HG03196 (cell line): ENCODE measurements around the gene DUS1L.

ENCODE experiments used
- ATAC-seq: cut with Tn5 transposase; IDR thresholded peaks from one replicate; pipeline ENCODE4 v1.9.1; 2021; ENCODE audit not compliant: unreplicated experiment

DUS1L gene

DNA sequence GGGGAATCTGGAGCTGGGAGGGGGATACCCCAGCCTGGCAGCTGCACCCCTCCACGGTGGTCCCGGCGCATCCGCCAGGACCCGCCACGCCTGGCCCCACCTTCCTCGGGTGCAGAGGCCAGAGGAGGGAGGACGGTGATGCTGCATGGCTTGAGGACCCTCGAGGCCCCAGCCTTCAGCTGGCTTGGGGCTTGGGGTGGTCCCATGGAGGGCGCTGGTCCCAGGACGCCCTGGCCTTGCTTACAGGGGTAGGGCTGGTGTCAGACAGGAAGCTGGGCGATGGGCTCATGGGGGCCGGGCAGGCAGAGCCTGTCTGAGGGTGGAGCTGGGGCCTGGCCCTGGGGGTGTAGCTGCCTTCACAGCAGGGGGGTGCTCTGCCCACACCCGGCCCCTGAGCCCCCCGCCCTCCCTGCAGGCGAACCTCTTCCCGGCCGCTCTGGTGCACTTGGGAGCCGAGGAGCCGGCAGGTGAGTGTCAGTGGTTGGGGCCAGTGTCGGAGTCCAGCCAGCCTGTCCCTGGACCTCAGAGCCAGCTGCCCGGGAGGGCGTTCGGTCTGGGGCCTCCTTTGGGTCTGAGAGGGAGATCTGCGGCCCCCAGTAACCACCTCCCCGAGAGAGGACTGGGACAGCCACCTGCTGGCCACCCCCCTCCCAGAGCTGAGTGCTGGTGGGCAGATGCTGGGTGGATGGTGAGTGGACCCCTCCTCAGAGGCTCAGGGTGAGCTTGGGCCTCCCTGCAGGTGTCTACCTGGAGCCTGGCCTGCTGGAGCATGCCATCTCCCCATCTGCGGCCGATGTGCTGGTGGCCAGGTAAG is 49.3 kb downstream of the DUS1L start:
- no peak for ATAC-seq

- ATAC-seq, result no peak
These were observed 50.2 kb downstream of the DUS1L start for GRCh38 chr17:82015311-82015971.

GRCh38 chr17:82014971-82015310 is 50.7 kb downstream of the DUS1L start:
- no peak for ATAC-seq

DNA sequence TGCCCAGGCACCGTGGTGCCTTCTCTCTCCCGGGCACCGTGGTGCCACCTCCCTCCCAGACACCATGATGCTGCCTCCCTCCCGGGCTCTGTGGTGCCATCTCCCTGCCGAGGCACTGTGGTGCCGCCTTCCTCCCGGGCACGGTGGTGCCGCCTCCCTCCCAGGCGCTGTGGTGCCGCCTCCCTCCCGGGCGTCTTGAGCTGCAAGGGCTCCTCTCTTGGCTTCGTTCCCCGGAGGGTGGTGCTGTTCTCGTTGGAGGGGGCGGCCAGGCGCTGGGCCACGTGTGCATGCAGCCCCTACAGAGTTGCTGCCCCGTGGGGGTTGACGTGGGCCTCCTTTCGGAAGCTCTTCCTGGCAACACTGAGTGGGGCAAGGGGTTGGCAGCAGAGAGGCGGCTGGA is 51.2 kb downstream of the DUS1L start:
- no peak for ATAC-seq

DNA sequence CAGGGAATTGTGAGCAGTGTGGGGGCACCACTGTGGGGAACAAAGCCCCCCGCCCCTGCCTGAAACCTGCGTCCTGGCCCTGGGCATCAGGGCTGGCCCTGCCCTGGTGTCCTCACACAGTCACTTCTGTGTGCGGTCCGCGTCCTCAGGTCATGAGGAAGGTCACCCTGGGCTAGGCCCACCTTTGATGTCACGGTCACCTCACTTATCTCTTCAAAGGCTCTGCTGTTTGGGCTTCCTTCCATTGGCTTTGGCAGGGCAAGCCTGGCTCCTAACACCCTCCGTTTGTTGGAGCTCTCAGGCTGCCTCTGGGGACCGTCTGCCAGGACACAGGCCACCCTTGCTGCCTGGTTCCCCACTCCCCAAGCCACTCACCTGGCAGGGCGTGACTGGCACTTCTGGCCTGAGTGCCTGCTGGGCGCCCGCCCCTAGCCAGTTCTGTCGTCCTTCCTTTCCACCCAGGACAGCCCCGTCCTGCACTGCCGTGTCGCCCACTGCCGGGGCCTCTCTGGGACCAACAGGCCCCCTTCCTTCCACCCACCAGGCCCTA is 51.8 kb downstream of the DUS1L start:
- no peak for ATAC-seq

DNA sequence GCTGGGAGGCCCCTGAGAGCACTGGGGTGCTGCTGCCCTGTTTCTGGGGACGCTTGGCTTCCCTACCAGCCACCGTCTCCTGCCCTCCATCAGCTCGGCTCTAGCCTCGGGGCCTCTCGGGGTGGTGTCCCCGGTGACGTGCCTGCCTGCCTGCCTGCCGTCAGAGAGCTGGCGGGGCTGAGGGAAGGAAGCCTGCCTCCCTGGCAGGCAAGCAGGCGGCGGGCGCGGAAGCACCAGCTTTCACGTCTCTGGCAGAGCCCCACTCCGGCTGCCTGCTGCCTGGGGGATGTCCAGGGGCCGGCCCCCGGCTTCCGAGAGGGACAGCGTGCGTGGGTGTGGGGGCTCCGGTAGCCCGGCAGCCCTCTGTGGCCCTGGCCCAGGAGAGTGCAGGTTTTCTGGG is 52.3 kb downstream of the DUS1L start:
- ATAC-seq, result no peak

DNA sequence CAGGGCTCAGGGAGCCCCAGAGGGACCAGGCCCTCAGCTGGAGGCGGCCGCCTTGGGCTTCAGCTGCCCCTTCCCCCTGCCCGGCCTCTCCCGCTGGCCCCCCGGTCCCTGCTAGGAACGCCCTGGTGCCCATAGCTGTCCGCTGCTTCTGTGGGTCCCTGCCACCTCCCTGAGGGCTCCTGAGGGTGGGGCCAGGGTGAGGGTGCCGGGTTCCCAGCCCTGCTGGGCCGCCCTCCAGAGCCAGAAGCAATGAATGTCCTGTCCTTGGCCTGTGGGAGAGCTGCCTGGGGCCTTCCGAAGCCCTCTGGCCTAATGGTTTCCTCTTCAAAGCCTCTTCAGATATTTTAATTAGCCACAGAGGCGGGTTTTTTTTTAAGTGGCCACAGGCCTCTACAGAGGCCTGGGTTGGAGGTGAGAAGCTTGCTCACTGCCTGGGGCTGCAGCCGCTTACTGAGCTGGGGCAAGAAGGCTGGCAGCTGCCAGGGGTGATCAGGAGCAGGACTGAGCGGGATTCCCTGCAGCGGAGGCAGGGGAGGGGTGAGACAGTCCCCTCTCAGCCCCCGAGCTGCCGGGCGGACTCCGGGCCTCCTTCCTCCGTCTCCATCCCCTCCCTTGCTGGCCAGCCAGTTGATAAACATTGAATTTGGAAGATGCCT is 52.8 kb downstream of the DUS1L start:
- no peak for ATAC-seq

GRCh38 chr17:82012261-82012639 is 53.4 kb downstream of the DUS1L start:
- ATAC-seq, result no peak

DNA sequence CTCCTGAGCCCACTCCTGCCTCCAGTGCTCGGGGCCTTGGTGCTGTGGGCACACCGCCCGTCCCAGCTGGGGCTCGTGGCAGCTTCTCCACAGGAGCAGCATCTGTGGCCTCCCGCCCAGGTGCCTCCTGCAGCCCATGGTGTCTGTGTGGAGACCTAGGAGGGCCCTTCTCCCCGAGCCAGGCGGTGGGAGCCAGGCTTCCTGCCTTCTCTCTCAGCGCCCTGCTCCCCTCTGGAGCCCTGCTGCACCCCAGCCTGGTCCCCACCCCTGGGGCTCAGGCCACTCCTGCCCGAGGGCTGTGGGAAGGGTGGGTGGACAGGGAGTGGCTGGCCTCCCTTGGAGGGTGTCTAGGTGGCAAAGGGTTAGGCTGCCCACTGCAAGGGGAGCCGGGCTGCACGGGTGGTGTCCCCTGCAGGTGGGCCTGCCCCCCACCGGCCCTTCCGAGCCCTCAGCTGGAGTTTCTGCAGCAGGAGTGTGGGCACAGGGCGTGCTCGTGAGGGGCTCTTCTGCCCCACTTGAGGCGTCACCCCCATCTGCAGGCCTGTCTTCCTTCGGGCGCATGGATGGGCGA is 53.9 kb downstream of the DUS1L start:
- no peak for ATAC-seq

- no peak for ATAC-seq
These were observed 54.8 kb downstream of the DUS1L start for GRCh38 chr17:82010575-82011525.

DNA sequence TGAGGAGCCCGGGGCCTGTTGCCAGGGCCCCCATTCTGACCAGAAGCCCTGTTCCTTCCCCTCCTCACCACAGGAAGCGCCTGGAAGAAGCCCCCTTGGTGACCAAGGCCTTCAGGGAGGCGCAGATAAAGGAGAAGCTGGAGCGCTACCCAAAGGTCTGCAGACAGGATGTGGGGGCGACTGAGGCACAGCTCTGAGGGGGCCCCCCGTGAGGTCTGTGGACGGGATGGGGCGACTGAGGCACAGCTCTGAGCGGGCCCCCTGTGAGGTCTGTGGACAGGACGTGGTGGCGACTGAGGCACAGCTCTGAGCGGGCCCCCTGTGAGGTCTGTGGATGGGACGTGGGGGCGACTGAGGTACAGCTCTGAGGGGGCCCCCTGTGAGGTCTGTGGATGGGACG is 56.2 kb downstream of the DUS1L start:
- no peak for ATAC-seq

- no peak for ATAC-seq
These were observed 56.6 kb downstream of the DUS1L start for GRCh38 chr17:82008941-82009405.

- no peak for ATAC-seq
These were observed 57.2 kb downstream of the DUS1L start for GRCh38 chr17:82008258-82008940.
